ENCODE results near the gene TEP1. TPM values are rescaled to one million over a fixed set of nuclear protein-coding genes. Genes with fewer than 3 reads are reported as not detected.

The TEP1 gene
- total RNA-seq, 4 donors from 2014 or later: 72.2 to 216 (median 79.9) TPM

DNA sequence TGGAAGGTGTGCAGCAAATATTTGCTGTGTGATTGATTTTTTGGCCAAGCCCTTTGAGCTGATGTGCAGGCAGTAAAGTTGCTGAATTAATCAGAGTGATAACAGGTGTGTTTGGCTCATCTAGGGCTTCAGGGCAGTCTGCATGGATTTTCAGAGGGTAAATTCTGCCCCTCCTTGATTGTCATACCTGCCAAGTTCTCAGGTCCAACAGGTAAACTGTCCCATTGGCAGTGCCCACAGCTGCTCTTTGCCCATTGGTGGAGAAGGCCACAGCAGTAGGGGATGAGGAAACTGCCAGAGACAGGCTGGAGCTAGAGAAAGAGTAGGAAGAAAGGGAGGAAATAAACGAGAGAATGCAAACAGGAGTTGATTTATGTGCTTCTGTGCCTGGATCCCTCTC lies 33.6 kb downstream of the TEP1 start:
- no peak for TF ChIP-seq POLR2AphosphoS5 (IDR thresholded peaks at IDR 0.05)
- no peak for TF ChIP-seq POLR2A (IDR thresholded peaks at IDR 0.05)
- TF ChIP-seq, protein P1, sequence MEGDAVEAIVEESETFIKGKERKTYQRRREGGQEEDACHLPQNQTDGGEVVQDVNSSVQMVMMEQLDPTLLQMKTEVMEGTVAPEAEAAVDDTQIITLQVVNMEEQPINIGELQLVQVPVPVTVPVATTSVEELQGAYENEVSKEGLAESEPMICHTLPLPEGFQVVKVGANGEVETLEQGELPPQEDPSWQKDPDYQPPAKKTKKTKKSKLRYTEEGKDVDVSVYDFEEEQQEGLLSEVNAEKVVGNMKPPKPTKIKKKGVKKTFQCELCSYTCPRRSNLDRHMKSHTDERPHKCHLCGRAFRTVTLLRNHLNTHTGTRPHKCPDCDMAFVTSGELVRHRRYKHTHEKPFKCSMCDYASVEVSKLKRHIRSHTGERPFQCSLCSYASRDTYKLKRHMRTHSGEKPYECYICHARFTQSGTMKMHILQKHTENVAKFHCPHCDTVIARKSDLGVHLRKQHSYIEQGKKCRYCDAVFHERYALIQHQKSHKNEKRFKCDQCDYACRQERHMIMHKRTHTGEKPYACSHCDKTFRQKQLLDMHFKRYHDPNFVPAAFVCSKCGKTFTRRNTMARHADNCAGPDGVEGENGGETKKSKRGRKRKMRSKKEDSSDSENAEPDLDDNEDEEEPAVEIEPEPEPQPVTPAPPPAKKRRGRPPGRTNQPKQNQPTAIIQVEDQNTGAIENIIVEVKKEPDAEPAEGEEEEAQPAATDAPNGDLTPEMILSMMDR (IDR thresholded peaks at IDR 0.05): no peak
- TF ChIP-seq EP300 (IDR thresholded peaks at IDR 0.05; ENCODE audit: low read depth): no peak
- peaks cover 0 to 23% (median 13%) of the 10 kb centered on the region in 4 donors for H3K4me1 ChIP-seq
- in situ Hi-C loops (cut with MboI; ENCODE audit: low pct_ligation_motif_present in 1 of 4, low pct_unique_long_range_greater_than_20kb in 1 of 4, low sequenced_read_pairs in 3 of 4): no loop called here

DNA sequence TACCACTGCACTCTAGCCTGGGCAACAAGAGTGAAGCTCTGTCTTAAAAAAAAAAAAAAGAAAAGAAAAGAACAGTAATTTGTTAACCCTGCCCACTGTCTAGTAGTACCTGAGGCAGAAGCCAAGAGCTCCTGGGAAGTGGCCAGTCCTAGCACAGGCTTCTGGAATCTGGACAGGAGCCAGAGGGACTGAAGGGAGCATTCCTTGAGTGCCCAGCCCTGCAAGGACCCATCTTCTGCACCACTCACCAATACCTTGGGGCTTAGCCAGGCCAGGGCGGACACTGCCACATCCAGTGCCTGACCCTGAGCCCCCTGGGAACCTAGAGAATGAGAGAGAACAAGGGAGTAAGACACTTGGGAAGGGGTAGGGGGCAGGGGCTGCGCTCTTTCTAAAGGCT lies 36.1 kb downstream of the TEP1 start:
- 100% methylated on average over 2 of the region's 2 CpGs; no CpG with 5 or more reads in 1 of the 2 donors for WGBS, 2 donors (ENCODE audit: low coverage in 1 of 2)

More for the DNA sequence above, 33.6 kb downstream of the TEP1 start:
- H3K27me3 ChIP-seq: no peaks in the 10 kb centered on the region
- no peak overlapping the region for H3K4me3 ChIP-seq
- peaks cover 0 to 96% (median 42%) of the 10 kb centered on the region in 4 donors for H3K36me3 ChIP-seq
- no peak overlapping the region for H3K27ac ChIP-seq
- WGBS, 2 donors (ENCODE audit: low coverage in 1 of 2): 27 to 50% methylated on average over 1 of the region's 1 CpG
- no peak for DNase-seq
- intact Hi-C loops (cut with DNase I; ENCODE audit: low total_unique reads): no loop called here
- H3K9me3 ChIP-seq: no peaks in the 10 kb centered on the region

DNA sequence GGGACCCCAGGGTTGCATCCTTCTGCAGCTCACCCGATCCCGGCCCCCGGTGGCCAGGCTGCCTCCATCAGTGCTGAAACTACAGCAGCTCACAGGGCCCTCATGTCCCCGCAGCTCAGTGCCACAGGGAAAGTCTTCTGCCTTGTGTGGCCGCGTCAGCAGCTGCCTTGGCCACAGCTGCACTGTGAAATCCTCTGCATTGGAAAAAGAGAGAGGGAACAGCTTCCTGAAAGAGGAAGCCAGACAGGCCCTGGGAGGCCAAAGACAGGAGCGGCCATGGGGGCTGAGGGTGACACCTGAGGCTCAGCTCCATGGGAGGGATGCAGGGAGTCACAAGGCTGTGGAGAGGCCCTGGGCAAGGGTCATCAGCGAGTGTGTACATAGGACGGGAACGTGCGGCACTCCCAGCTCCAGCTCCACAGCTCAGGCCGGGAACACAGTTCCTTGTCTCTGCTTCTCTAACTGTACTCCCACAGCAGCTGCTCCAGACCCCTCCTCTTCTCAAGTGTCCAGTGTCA lies 37.2 kb downstream of the TEP1 start:
- in situ Hi-C loops (cut with MboI; ENCODE audit: low pct_ligation_motif_present in 1 of 4, low pct_unique_long_range_greater_than_20kb in 1 of 4, low sequenced_read_pairs in 3 of 4) (no loop called here), intact Hi-C loops (cut with DNase I; ENCODE audit: low total_unique reads) (no loop called here)
- H3K4me1 ChIP-seq: peaks cover 0 to 23% (median 13%) of the 10 kb centered on the region in 4 donors
- peak overlapping the region; percentile 69 to 81 (median 75) for H3K27ac ChIP-seq
- peak; percentile 78 for DNase-seq
- TF ChIP-seq EP300 (IDR thresholded peaks at IDR 0.05; ENCODE audit: low read depth): no peak
- TF ChIP-seq POLR2AphosphoS5 (IDR thresholded peaks at IDR 0.05): peak in 2 of 3 donors; percentile 11 to 36
- TF ChIP-seq POLR2A (IDR thresholded peaks at IDR 0.05): peak; percentile 25
- TF ChIP-seq, protein P1 (IDR thresholded peaks at IDR 0.05): no peak
- H3K27me3 ChIP-seq: no peaks in the 10 kb centered on the region
- H3K36me3 ChIP-seq: peaks cover 0 to 94% (median 42%) of the 10 kb centered on the region in 4 donors
- 50 to 64% methylated on average over 1 to 12 of the region's 12 CpGs for WGBS, 2 donors (ENCODE audit: low coverage in 1 of 2)
- H3K9me3 ChIP-seq: no peaks in the 10 kb centered on the region
- no peak overlapping the region for H3K4me3 ChIP-seq

More for the DNA sequence above, 36.1 kb downstream of the TEP1 start:
- intact Hi-C loops (cut with DNase I; ENCODE audit: low total_unique reads) (no loop called here), in situ Hi-C loops (cut with MboI; ENCODE audit: low pct_ligation_motif_present in 1 of 4, low pct_unique_long_range_greater_than_20kb in 1 of 4, low sequenced_read_pairs in 3 of 4) (no loop called here)
- H3K27ac ChIP-seq: peak overlapping the region; percentile 69 to 81 (median 75)
- no peak overlapping the region for H3K4me3 ChIP-seq
- H3K36me3 ChIP-seq: peaks cover 0 to 95% (median 42%) of the 10 kb centered on the region in 4 donors
- no peaks in the 10 kb centered on the region for H3K9me3 ChIP-seq
- TF ChIP-seq, protein P1 (IDR thresholded peaks at IDR 0.05): no peak
- no peak for TF ChIP-seq POLR2A (IDR thresholded peaks at IDR 0.05)
- TF ChIP-seq EP300 (IDR thresholded peaks at IDR 0.05; ENCODE audit: low read depth): no peak
- no peak for TF ChIP-seq POLR2AphosphoS5 (IDR thresholded peaks at IDR 0.05)
- DNase-seq: no peak
- H3K4me1 ChIP-seq: peaks cover 0 to 23% (median 13%) of the 10 kb centered on the region in 4 donors
- no peaks in the 10 kb centered on the region for H3K27me3 ChIP-seq

DNA sequence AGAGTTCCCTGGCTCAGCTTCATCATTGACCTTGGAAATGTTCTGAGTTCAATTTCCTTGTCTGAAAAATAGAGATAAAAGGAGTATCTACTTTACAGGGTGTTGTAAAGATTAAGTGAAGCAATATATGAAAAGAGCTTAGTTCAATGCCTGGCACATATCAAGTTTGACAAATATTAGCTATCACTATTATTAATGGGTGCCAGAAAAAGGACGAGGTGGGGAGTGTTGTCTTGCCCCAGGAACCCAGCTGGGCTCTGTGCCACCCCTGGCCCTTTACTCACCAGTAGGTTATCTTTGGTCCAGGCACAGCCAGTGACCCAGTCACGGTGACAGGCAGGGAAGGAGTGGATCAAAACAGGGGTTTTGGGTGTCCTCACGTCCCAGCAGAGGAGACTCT lies 37.8 kb downstream of the TEP1 start:
- no peaks in the 10 kb centered on the region for H3K27me3 ChIP-seq
- 20 to 78% methylated on average over 1 to 3 of the region's 3 CpGs for WGBS, 2 donors (ENCODE audit: low coverage in 1 of 2)
- H3K36me3 ChIP-seq: peaks cover 0 to 94% (median 43%) of the 10 kb centered on the region in 4 donors
- peak overlapping the region; percentile 69 to 81 (median 75) for H3K27ac ChIP-seq
- H3K4me1 ChIP-seq: peaks cover 0 to 23% (median 13%) of the 10 kb centered on the region in 4 donors
- intact Hi-C loops (cut with DNase I; ENCODE audit: low total_unique reads) (no loop called here), in situ Hi-C loops (cut with MboI; ENCODE audit: low pct_ligation_motif_present in 1 of 4, low pct_unique_long_range_greater_than_20kb in 1 of 4, low sequenced_read_pairs in 3 of 4) (no loop called here)
- DNase-seq: no peak
- no peak for TF ChIP-seq EP300 (IDR thresholded peaks at IDR 0.05; ENCODE audit: low read depth)
- no peak for TF ChIP-seq POLR2A (IDR thresholded peaks at IDR 0.05)
- no peak for TF ChIP-seq POLR2AphosphoS5 (IDR thresholded peaks at IDR 0.05)
- TF ChIP-seq, protein P1 (IDR thresholded peaks at IDR 0.05): no peak
- no peak overlapping the region for H3K4me3 ChIP-seq
- no peaks in the 10 kb centered on the region for H3K9me3 ChIP-seq

Data from transverse colon (tissue), 4 donors.